Esophagus (tissue), 2 donors: Measurements from ENCODE around the gene VENTX. TPM values are rescaled to one million over a fixed set of nuclear protein-coding genes. Genes with fewer than 3 reads are reported as not detected.
A peak's percentile ranks its signal among the peaks of the same experiment; 100 is the strongest.

Experiments used
- H3K27ac ChIP-seq, 2 donors: one replicate each; pipeline ENCODE4 v1.5.1; 2013; ENCODE audit warnings: low read depth in 2 of 2, mild to moderate bottlenecking in 2 of 2, inconsistent platforms in 1 of 2, low read length in 1 of 2, moderate library complexity in 1 of 2
- H3K27me3 ChIP-seq, 2 donors: one replicate each; pipeline ENCODE4 v1.6.1; 2013; ENCODE audit warnings: low read length in 2 of 2, control low read depth in 1 of 2, mild to moderate bottlenecking in 1 of 2; ENCODE audit not compliant: insufficient read depth in 2 of 2, control insufficient read depth in 1 of 2
- H3K36me3 ChIP-seq, 2 donors: one replicate each; pipeline ENCODE4 v1.6.1; 2013; ENCODE audit warnings: low read length in 1 of 2; ENCODE audit not compliant: control insufficient read depth in 2 of 2, insufficient read depth in 2 of 2
- H3K4me1 ChIP-seq, 2 donors: one replicate each; pipeline ENCODE4 v1.6.1; 2013; ENCODE audit warnings: low read length in 1 of 2; ENCODE audit not compliant: control insufficient read depth in 2 of 2, insufficient read depth in 2 of 2
- H3K4me3 ChIP-seq, 2 donors: one replicate each; pipeline ENCODE4 v1.5.1; 2013; ENCODE audit warnings: low read length in 2 of 2, mild to moderate bottlenecking in 2 of 2, low read depth in 1 of 2, moderate library complexity in 1 of 2
- H3K9me3 ChIP-seq, 2 donors: one replicate each; pipeline ENCODE4 v1.6.1; 2013; ENCODE audit warnings: mild to moderate bottlenecking in 2 of 2, low read depth in 1 of 2, low read length in 1 of 2, moderate library complexity in 1 of 2; ENCODE audit not compliant: control insufficient read depth in 2 of 2, insufficient read depth in 1 of 2
- WGBS, 2 donors: extraction: QIAGEN DNeasy Blood & Tissue Kit; methylation state at CpG; one replicate each; pipeline ENCODE4 v1.1.7; 2013; 5-methylcytosine and 5-hydroxymethylcytosine counted together
- polyA plus RNA-seq, 2 donors: library from polyadenylated mRNA; stranded (reverse); fragments of 200-250 nt; gene quantifications; one replicate each; pipeline ENCODE4 v1.2.3, GENCODE V29; 2013
- donor health status: healthy with polysubstance abuse.
- donor health status: Bipolar disorder and iron deficiency.

VENTX gene
- polyA plus RNA-seq, 2 donors = 0.12 to 0.37 TPM

DNA sequence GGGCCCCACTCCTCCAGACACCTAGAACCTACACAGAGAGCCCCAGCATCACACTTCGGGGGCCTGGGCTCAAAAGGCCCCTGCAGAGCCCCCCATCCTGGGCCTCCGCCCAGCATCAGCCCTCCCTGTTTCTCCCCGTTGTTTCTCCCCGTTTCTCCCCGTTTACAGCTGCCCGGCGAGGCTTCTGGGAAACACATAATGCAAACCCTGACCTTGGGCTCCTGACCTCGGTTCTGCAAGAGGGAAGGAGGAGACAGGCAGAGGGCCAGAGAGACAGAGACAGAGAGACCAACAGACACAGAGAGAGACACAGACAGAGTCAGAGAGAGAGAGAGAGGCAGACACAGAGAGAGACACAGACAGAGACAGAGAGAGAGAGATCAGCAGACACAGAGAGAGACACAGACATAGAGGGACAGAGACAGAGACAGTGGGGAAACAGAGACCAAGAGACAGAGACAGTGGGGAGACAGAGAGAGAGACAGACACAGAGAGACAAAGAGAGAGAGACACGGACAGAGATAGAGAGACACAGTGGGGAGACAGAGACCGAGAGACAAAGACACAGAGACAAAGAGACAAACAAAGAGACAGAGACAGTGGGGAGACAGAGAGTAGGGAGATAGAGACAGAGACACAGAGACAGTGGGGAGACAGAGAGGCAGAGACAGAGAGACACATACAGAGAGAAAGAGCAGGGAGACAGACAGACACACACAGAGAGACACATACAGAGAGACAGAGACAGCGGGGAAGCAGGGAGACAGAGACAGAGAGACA, 12.5 kb downstream of the VENTX start:
- Histone ChIP-seq H3K27ac (no peak overlapping the region), H3K4me1 (no peaks in the 10 kb centered on the region), H3K9me3 (no peaks in the 10 kb centered on the region), H3K4me3 (no peak overlapping the region), H3K36me3 (no peaks in the 10 kb centered on the region), H3K27me3 (no peaks in the 10 kb centered on the region)
- WGBS, 2 donors = 47 to 48% methylated on average over 11 of the region's 11 CpGs

DNA sequence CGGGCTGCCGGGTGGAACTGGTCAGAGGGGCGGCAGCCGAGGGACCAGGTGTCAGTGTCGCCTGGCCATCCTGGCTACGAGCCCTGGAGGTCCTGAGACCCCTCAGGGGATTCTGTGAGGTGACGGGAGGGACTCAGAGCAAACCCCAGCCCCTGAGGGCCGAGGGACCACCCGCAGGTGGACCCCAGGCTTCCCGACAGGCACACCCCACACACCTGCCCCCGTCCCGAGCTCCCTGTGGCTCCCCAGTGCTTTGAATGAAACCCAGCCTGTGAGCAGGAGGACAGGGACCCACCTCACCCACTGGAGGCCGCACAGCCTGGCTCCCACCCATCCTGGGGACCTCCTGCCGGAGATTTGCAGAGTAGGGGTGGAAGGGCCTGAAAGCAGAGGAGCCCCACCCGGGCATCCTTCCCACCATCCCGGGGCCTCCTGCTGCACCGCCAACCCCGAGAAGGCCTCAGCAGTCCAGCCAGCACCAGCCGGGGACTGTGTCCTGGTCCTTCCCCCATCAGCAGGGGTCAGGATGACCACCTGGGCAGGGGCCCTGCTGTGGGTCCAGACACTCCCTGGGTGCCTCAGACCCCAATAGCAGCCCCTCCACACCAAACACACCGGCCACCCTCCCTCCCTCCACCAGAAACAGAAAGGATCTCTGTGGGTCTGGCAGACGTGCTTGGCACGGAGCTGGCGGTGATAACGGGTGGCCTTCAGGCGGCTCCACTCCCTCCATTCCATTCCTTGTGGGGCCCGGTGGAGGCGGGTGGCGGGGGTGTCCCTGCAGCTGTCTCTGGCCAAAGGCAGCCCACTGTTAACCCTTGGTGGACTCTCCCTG, 13.9 kb downstream of the VENTX start:
- WGBS, 2 donors = 56 to 62% methylated on average over 26 to 28 of the region's 28 CpGs
- no peaks in the 10 kb centered on the region for H3K27me3 ChIP-seq
- no peak overlapping the region for H3K27ac ChIP-seq
- no peaks in the 10 kb centered on the region for H3K9me3 ChIP-seq
- H3K4me3 ChIP-seq = no peak overlapping the region
- H3K36me3 ChIP-seq = no peaks in the 10 kb centered on the region
- no peaks in the 10 kb centered on the region for H3K4me1 ChIP-seq

GRCh38 chr10:133252223-133252552, 14.5 kb downstream of the VENTX start:
- H3K4me1 ChIP-seq = peaks cover 0 to under 1% of the 10 kb centered on the region in 2 donors
- no peaks in the 10 kb centered on the region for H3K9me3 ChIP-seq
- no peaks in the 10 kb centered on the region for H3K27me3 ChIP-seq
- WGBS, 2 donors = 74 to 84% methylated on average over 4 to 12 of the region's 12 CpGs
- H3K4me3 ChIP-seq = no peak overlapping the region
- no peaks in the 10 kb centered on the region for H3K36me3 ChIP-seq
- no peak overlapping the region for H3K27ac ChIP-seq

GRCh38 chr10:133253361-133253955, 15.8 kb downstream of the VENTX start:
- Histone ChIP-seq H3K4me1 (peaks cover 4 to 12% of the 10 kb centered on the region in 2 donors), H3K9me3 (no peaks in the 10 kb centered on the region), H3K27me3 (no peaks in the 10 kb centered on the region), H3K4me3 (no peak overlapping the region), H3K36me3 (no peaks in the 10 kb centered on the region), H3K27ac (no peak overlapping the region)
- WGBS, 2 donors = 84 to 86% methylated on average over 22 of the region's 22 CpGs

DNA sequence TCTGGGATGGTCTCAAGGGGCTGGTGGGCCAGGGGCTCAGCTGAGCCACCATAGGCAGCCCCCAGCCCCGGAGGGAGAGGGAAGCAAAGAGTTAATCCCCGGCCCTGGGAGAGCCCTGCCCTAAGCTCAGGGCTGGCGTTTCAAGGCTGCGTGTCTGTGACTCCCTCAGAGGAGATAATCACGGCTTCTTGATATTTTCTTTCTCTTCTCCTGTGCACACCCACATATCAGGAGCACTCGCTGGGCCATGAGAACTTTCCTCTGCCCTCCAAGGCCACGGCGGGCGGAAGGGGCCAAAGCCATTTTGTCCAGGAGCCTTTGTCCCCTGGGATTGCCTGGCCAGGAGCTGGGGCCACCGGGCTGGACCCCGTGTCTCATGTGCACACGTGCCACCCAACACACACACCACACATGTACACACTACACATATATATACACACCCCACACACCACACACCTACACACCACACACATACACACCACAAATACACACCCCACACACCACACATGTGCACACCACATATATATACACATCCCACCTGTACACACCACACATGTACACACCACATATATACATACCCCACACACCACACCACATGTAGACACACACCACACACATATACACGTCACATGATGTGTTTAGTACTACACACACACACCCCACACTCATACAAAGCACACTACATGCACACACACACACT, 16.9 kb downstream of the VENTX start:
- H3K27ac ChIP-seq = no peak overlapping the region
- no peaks in the 10 kb centered on the region for H3K9me3 ChIP-seq
- H3K36me3 ChIP-seq = no peaks in the 10 kb centered on the region
- H3K27me3 ChIP-seq = no peaks in the 10 kb centered on the region
- no peak overlapping the region for H3K4me3 ChIP-seq
- H3K4me1 ChIP-seq = peaks cover 9 to 23% of the 10 kb centered on the region in 2 donors
- WGBS, 2 donors = 56 to 60% methylated on average over 13 of the region's 13 CpGs

GRCh38 chr10:133255323-133255722, 17.7 kb downstream of the VENTX start:
- H3K9me3 ChIP-seq = no peaks in the 10 kb centered on the region
- 87 to 91% methylated on average over 15 of the region's 15 CpGs for WGBS, 2 donors
- no peak overlapping the region for H3K27ac ChIP-seq
- H3K4me1 ChIP-seq = peaks cover 9 to 29% of the 10 kb centered on the region in 2 donors
- no peak overlapping the region for H3K4me3 ChIP-seq
- no peaks in the 10 kb centered on the region for H3K27me3 ChIP-seq
- no peaks in the 10 kb centered on the region for H3K36me3 ChIP-seq

- Histone ChIP-seq H3K36me3 (no peaks in the 10 kb centered on the region), H3K27me3 (no peaks in the 10 kb centered on the region), H3K9me3 (no peaks in the 10 kb centered on the region), H3K4me3 (no peak overlapping the region), H3K27ac (peak overlapping the region; percentile 89 to 91), H3K4me1 (peaks cover 9 to 41% of the 10 kb centered on the region in 2 donors)
- WGBS, 2 donors = 4 to 5% methylated on average over 27 of the region's 27 CpGs
These were observed 19.9 kb downstream of the VENTX start for GRCh38 chr10:133257489-133258065.

DNA sequence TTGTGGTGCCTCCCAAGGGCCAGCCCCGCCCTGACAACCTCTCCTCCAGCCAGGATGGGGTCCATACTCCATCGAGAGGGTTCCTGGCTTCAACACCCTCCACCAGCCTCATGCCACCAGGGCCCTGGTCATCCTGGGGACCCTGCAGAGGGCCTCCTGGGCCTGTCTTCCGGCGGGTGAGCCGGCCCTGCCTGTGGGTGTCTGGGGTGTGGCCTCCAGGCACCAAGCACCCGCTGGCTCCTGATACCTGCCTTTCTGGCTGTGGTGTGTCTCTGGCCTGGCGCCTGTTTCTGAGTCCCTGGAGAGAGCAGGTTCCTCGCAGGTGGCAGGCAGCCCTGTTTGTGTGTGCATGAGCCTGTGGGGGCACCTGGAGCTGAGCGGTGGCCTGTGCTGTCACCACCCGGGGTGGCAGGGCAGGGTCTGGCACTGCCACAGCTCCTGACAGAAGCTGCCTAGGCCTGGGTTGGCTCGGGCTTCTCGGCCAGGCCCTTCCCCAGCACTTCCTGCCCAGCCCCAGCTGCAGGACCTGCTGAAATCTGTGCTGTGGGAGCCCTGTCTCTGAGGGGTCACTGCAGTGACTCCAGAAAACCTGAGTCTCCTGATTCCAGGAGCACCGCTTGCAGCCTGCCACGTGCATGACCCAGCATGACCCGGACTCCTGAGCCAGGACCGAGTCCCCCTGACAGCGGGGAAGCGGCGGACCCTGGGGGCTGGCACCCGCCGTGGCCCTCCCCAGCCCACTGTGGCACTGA, 20.6 kb downstream of the VENTX start:
- Histone ChIP-seq H3K27me3 (no peaks in the 10 kb centered on the region), H3K36me3 (no peaks in the 10 kb centered on the region), H3K27ac (peak overlapping the region; percentile 89 to 91), H3K9me3 (no peaks in the 10 kb centered on the region), H3K4me1 (peaks cover 9 to 46% of the 10 kb centered on the region in 2 donors), H3K4me3 (no peak overlapping the region)
- 45 to 47% methylated on average over 18 to 21 of the region's 21 CpGs for WGBS, 2 donors
